GM13976 (cell line): Measurements from ENCODE around the gene CMPK2.

Experiments used
- DNase-seq: peaks from one replicate; pipeline ENCODE4 v3.0.0; 2012; ENCODE audit warnings: low spot score
- CTCF ChIP-seq: IDR thresholded peaks from 2 replicates; pipeline ENCODE4 v1.5.1; 2012; ENCODE audit warnings: borderline replicate concordance, mild to moderate bottlenecking; ENCODE audit not compliant: insufficient read depth; ENCODE audit errors: extremely low read depth, missing control alignments, control extremely low read depth
- in situ Hi-C: fragments of 300-500 bp; cut with MboI; formaldehyde crosslinking; loops from one replicate; pipeline ENCODE4 v1.12.0; 2022; ENCODE audit warnings: low sequenced_read_pairs, mixed read lengths, inconsistent platforms; ENCODE audit not compliant: unreplicated experiment

The CMPK2 gene

GRCh38 chr2:6808426-6808825, 57.3 kb downstream of the CMPK2 start:
- no peak for TF ChIP-seq CTCF
- no peak for DNase-seq
- in situ Hi-C loops = no loop called here

- in situ Hi-C loops = no loop called here
- no peak for DNase-seq
- no peak for TF ChIP-seq CTCF
Measured at GRCh38 chr2:6806604-6807003, 59.1 kb downstream of the CMPK2 start.

- no peak for DNase-seq
- in situ Hi-C loops = no loop called here
- TF ChIP-seq CTCF = no peak
Measured at GRCh38 chr2:6800553-6800952, 65.2 kb downstream of the CMPK2 start.
